TTC549 (cell line): Measurements from ENCODE around the gene SYTL1.

ENCODE experiments used
- FAIRE-seq: peaks from 2 replicates; lab custom pipeline; 2012; peaks lifted over from hg19 to GRCh38; lab: Jason Lieb, UNC

SYTL1 gene

DNA sequence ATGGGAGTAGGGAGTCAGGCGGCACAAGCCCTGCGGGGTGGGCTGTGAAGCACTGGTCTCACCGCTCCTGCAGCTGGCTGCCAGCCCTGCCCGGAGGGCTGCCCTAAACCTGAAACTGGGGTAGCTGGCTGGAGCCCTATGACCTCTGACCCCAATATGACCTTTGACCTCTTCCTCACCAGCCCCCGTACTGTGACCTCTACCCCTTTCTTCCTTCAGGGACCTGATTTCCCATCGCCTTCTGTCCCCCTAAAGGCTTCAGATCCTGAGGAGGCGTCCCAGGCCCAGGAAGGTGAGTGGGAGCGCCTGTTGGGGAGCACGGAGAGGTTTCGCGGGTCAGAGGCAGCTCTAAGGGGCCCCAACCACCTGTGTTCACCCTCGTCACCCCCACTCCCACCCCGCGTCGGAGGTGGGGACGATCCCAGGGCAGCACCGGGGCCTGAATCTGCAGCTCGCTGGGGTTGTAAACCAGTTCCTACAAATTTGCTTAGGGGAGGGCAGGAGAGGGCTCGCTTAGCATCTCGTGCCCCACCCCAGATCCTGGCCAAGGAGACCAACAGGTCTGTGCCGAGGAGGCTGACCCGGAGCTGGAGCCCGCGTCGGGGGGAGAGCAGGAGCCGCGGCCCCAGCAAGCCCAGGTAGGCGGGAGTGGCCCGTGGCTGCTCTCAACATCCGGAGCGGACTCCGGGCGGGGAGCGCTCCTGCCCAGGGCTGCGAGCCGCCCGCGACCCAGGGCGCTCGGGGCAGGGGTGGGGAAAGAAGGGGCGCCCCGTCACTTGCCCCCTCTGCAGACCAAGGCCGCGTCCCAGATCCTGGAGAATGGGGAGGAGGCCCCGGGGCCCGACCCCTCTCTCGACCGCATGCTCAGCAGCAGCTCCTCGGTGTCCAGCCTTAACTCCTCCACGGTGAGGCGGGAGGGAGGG lies 7.3 kb downstream of the SYTL1 start:
- no peak for FAIRE-seq

DNA sequence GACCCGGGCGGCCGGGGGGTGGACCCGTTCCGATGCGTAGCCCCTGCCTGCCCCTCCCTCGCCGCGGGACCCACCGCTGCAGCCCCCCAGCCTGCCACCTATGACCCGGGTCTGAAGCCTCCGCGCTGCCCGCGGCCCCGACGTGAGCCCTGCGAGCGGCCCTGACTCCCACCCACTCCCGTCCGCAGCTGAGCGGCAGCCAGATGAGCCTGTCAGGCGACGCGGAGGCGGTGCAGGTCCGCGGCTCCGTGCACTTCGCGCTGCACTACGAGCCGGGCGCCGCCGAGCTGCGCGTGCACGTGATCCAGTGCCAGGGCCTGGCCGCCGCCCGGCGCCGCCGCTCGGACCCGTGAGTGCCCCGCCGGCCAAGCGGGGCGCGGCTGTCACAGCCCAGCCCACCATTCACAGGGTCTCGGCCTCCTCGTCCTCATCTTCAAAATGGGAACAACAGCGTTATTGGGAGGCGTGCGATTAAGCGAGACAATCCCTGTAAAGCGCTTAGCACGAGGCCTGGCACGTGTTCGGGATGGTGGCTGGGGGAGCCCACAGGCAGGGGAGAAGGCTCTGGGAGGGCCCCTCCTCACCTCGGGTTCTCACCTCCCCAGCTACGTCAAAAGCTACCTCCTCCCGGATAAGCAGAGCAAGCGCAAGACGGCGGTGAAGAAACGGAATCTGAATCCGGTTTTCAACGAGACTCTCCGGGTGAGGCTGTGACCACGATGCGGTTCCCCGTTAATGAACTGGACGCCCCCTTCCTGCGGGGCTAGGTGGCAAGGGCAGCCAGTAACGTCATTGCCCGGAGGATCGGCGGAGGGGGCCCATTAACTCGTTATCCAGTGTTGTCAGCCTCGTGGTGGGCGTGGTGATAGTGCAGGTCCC lies 8.2 kb downstream of the SYTL1 start:
- FAIRE-seq: no peak

DNA sequence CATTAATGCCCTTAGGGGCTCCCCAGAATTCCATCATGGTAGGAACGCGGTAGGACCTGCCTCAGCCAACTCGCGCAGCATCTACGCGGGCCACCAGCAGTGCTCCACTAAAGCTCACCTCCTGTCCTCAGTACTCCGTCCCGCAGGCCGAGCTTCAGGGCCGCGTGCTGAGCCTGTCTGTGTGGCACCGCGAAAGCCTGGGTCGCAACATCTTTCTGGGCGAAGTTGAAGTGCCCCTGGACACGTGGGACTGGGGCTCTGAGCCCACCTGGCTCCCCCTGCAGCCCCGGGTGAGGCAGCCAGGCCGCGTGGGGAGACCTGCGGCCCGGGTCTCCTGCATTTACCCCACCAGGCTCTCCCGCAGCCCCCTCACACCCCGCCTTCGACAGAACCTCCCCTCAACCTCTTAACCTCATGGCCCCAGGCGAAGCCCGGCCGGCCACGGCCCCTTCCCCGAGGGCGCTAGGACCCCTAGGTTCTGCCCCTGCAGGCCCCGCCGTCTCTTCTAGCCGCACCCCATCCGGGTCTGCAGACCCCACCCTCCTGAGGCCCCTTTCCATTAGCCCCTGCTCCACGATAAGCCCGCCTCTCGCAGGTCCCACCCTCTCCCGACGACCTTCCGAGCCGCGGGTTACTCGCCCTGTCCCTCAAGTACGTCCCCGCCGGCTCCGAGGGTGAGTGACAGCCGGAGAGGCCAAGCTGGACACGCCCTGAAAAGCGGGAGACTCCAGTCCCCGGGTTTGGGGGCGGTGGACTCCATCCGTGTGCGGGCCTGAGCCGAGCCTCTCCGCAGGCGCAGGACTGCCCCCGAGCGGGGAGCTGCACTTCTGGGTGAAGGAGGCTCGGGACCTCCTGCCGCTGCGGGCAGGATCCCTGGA lies 9.1 kb downstream of the SYTL1 start:
- FAIRE-seq: no peak

DNA sequence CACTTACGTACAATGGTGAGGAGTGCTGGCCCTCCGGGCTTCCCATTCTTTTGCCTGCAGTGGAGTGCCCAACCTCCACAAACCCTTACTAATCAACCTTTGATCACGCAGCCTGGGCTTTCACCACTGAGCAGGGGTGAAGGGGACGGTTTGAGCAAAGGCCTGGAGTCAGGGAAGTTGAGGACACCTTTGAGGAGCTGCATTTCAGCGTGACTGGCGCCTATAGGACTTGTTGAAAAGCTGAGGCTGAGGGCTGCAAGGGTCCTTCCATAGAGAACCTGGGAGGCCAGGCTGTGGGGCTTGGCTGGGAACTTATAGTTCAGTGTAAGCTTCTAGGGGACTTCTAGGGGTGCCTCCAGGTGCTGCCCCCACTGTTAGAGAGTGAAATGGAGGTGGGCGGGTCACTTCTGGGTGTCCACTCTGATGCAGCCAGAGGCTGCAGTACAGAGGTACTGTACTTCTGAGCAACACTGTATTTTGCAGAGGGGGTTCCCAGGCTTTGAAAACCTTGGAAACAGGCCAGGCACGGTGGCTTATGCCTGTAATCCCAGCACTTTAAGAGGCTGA lies 9.8 kb downstream of the SYTL1 start:
- no peak for FAIRE-seq

DNA sequence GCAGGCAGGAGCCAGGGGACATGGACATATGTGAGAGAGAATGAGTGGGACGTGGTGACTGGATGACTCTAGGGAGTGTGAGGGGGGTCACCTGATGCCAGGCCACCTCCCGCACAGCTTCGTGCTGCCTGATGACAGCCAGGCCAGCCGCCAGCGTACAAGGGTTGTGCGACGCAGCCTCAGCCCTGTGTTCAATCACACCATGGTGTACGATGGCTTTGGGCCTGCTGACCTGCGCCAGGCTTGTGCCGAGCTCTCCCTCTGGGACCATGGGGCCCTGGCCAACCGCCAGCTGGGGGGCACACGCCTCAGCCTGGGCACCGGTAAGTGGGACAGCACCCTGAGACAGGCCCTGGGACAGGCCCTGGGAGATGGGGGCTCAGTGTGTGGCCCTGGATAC lies 11.3 kb downstream of the SYTL1 start:
- no peak for FAIRE-seq

DNA sequence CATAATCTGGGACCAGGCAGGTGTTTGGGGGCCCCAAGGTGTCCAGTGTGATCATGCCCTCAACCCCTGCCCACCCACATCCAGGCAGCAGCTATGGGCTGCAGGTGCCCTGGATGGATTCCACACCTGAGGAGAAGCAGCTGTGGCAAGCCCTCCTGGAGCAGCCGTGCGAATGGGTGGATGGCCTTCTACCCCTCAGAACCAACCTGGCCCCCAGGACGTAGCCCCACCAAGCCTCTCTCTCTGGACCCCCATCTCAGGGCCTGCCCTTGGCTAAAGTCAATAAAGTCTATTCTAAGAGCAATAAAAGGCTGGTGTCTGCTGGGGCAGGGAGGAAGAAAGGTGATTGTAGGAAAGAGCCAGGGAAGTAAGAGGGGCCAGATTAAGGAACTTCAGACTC lies 11.8 kb downstream of the SYTL1 start:
- no peak for FAIRE-seq

DNA sequence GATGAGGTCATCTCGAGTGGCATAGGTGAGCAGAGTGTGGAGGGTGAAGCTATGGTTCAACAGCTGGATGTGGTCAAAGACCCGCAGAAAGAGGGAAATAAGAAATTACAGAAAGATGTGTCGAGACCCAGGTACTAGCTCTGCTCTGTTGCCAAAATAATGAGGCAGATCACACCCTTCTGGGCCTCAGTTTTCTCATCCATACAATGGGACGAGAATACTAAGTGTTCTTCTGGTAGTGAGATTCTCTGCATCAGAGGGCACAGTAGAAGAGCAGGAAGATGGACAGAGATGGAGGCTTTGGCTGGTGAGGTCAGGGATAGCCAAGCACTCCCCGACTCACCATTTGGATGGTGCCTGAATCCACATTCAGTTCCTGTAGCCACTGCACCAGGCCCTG lies 13.9 kb downstream of the SYTL1 start:
- FAIRE-seq: no peak

DNA sequence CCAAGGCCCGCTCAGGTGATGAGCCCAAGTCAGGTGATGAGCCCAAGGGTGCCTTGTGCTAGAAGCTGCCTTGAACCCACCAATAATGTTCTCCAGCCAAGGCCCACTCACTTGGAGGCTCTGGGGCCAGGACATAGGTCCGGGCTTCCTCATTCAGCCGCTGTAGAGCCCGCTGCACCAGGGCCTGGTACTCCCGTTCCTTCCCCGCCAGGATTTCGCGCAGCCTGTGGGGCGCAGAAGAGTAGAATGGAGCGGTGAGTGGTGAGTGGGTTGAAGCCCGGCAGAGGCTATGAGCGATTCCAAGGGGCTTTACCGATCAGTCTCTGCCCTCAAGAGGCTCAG lies 14.4 kb downstream of the SYTL1 start:
- no peak for FAIRE-seq

DNA sequence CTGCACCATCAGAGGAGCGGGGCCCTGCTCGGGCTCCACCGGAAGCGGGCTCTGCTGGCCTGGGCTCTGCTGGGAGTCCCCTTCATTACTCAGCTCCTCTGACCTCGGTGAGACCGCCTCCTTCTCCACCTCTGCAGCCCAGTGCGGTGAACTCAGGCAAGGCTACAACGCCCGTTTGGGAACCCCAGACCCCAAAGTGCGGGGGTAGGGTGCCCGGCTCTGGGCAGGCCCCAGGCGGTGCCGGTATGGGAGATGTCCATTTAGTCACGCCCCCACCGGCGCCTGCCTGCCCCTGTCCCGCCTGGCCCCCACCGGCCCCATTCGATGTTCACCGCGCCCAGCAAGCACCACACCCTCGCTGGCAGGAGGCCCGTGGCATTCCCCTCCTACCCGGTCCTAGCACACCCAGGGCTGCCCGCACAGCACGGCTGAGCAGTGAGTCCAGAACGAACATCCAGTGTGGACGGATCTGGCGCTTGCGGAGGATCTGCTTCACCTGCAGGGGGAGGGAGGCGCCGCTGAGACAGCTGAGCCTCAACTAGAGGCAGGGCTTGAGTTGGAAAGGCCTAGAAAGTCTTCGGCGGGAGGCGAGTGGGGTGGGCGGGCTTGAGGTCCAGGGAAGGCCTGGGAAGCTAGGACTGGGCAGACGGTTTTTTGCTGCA lies 14.9 kb downstream of the SYTL1 start:
- no peak for FAIRE-seq

DNA sequence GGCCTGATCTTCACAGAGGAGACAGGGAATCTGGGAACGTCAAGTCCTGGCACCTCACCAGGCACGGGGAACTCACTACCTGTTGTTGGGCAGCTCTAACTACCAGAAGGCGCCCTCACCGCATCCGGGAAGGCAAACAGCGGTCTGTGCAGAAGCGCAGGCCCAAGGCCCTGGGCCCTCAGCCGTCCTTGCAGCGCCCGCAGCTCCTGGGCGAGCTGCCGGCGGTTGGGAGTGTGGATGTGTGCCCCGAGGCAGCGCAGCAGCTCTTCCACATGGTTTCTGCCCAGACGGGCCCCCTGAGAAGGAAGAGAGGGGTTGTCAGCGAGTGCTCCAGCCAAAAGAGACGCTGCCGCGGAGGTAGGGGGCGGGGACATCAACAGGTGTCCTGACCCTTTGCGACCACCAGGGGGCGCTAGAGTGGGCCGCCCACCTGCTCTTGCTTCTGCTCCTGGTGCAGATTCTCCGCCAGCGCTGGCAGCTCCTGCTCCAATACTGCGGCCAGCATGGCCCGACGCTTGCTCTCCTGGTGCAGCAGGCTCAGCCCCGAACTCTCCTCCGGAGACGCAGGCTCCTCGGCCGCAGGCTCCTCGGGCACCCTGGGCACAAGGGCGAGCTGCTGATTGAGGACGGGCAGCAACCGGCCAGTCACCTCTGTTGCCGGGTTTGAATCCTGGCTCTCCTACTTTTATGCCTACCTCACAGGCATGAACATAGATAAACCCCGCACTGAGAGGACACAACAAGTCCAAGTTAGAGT lies 15.6 kb downstream of the SYTL1 start:
- FAIRE-seq: no peak

DNA sequence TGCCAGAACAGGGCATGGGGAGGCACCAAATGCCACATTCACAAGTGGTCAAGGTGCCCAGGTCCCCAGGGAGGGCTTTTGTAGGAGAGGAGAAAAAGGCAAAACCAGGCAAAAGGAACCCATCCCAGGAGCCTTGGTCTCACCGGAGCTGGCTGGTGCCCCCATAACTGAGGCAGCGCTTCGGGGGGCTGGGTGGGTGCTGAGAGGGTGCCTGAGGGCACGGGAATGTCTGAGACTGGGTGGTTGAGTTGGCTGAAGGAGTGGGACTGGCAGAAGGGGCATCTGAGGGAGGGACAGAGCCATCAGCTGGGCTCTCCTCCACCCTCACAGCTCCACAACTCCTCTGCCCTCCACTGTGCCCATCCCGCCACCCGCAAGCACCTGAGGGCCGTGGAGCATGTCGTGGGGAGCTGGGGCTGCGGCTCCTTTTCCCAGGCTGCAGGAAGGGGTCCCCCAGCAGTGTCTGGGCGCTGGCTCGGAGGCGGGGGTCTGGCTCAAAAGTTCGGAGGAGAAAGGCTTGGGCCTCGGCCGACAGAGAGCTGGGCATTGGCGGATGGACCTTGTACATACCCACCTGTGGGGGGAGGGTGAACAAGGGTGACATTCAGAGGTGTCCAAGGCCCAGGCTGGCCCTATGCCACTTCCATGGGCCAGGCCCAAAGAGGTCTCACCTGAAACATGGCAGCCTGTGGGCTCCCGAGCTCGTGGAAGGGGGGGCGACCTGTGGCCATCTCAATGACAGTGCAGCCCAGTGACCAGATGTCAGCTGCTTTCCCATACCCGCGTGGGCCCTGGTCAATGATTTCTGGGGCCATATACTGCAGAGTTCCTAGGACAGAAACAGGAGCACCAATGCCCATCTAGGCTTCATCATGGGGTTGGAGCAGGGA lies 16.5 kb downstream of the SYTL1 start:
- no peak for FAIRE-seq

DNA sequence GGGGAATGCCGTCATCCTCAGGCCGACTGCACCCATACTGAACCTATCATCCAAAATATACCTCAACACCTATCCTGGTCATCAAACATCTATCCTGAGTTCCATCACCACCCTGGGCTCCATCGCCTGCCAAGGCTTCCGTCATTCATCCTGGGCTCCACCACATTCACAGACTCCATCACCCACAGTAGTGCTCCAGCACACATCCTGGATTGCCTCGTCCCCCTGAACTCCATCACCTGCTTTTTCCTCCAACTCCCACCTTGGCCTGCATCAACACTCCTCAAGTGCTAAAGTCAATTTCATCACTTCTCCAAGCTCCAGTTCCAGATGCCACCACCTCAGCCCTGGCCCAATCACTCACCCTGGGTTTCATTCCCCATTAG lies 17.1 kb downstream of the SYTL1 start:
- no peak for FAIRE-seq

DNA sequence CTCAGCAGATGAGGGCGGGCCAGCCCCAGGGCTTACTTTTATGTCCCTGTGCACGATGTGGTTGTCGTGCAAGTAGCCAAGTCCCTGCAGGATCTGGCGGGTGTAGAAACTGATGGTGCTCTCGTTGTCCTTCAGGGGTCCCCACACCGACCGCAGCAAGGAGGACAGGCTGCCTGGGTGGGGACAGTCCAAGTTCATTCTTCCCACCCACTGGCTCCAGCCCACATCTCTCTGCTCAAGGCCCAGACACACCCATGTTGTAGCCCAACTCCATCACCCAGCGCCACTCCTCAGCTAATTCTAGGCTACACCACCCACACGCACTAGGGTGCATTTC lies 18.0 kb downstream of the SYTL1 start:
- FAIRE-seq: no peak

DNA sequence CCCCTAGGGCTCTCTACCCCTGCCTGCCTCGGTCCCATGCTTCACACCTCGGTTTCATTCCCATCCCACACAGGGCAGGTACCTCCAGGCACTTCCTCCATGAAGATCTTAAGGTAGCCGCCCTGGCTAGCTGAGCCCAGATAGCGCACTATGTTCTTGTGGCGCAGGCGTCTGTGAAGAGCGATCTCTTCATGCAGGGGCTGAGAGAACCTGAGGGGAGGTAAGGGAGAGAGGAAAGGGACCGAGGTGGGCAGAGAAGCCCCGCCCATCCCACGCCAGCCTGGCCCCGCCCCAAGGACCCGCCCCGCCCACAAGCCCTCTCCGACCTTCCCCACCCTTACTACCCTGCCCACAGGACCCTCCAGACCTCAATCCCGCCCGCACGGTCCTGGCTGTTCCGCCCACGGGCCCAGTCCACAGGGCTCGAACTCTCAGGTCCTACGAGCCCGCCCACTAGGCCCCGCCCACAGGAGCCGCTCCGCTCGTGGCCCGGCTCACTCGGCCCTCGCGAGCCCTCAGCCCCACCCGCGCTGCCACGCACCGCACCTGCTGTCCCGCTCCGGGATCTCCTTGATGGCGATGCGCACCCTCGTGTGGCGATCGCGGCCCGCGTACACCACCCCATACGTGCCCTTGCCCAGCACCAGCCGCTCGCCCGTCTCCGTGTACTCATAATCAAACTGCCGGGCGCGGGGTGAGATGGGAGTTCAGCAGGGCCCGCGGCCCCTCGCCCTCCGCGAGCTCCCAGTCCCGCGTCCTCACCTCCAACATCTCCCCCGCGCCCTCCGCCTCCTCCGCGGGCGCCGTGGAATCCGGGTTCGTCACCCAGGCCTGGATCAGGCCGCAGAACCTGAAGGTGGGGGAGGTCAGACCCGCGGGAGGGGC lies 18.6 kb downstream of the SYTL1 start:
- no peak for FAIRE-seq

DNA sequence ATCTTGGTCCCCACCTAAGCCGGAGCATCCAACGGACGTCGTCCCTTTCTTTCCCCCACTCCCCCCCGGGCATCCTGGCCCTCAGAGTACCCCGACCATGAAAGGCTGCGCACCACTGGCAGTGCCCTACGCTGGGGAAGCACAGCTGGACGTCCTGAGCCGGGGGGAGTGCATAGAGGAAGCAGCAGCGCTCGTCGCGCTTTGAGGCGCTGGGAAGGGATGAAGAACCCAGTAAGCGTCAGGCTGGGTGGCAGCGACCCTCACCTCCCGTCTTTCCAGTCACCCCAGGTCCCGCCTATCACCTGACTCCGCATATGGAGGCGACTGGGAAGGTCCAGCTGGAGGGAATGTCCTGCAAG lies 19.2 kb downstream of the SYTL1 start:
- FAIRE-seq: no peak

DNA sequence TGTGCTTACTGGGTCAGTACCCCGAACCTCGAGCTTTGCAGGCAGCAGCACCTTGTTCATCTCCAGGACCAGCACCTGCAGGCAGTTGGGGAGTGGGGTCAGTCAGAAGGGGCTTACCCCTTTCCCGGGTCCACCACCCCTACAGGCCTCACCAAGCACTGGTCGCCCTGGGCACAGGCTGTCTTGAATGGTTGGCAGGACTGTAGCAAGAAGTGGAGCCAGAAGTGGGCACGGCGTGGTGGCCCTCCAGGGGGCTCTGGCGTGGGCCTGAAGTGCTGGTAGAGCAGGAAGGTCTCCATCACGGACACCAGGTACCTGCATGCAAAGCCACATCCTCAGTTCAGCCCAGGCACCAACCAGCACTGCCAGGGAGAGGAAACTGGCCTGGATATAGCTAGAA lies 19.7 kb downstream of the SYTL1 start:
- no peak for FAIRE-seq

DNA sequence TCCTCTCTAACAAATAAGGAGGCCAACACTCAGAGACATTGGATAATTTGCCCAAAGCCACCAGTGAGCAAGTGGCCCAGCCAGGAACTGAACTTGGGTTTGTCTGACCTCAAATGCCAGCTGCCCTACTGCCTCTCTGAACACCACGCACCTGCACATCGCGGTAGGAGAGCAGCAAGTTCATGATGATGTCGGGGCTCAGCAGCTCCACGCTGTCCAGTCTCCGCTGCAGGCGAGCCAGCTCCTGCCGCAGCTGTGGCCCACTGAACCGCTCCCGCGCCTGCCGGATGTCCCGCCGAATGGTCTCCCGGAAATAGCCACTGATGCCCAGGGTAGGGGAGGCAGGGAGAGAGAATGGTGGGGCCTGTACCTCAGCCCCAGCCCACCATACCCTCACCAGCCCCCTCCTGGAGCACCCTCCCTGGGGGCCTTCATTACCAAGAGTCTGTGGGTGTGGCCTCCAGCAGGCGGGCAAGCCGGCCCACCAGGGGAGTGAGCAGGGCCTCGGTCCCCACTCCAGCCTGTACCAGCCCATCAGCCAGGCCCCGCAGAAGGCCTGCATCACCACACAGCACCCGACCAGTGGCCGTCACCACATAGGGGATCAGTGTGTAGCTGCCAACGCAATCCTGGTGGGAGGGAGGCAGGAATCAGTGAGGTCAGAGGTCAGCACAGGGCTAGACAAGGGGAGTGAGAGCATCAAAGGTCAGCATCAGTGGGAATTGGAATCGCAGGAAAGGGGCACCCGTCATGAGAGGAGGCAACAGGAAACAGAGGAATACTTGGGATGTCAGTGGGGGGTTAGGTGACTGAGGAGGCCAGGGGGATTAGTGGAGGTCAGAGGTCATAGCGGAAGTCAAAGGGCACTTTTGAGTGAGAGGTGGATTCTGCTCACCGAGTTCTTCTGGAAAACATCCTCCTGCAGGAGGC lies 22.2 kb downstream of the SYTL1 start:
- no peak for FAIRE-seq
